Pulmonary artery endothelial cell (primary cell): Measurements from ENCODE around the gene ADGRL3. TPM values are rescaled to one million over a fixed set of nuclear protein-coding genes. Genes with fewer than 3 reads are reported as not detected.
"Not testable (repeated sequence)": the region's sequence is repeated elsewhere in the genome, so short reads cannot be mapped to it uniquely, and the experiment has no call there.

Source experiments
- DNase-seq: peaks from one replicate; pipeline ENCODE4 v3.0.0-alpha.2; 2011; ENCODE audit warnings: low read depth, low spot score
- total RNA-seq: library from RNA; depleted of rRNA; stranded (reverse); fragments of >200 nt; gene quantifications from 2 replicates; pipeline ENCODE4 v1.2.3, GENCODE V29; 2014

The ADGRL3 gene
- total RNA-seq, 1 donor from 2014 or later: not detected

GRCh38 chr4:61342061-61342460, 141.9 kb downstream of the ADGRL3 start:
- no peak for DNase-seq

GRCh38 chr4:61350932-61351331, 150.8 kb downstream of the ADGRL3 start:
- no peak for DNase-seq

- DNase-seq: no peak
These were observed 156.6 kb downstream of the ADGRL3 start for GRCh38 chr4:61356696-61357095.

GRCh38 chr4:61359301-61359700, 159.2 kb downstream of the ADGRL3 start:
- DNase-seq: no peak

GRCh38 chr4:61372817-61373216, 172.7 kb downstream of the ADGRL3 start:
- not testable (repeated sequence) for DNase-seq

GRCh38 chr4:61373901-61374440, 173.8 kb downstream of the ADGRL3 start:
- DNase-seq: no peak

- DNase-seq: no peak
These were observed 174.3 kb downstream of the ADGRL3 start for GRCh38 chr4:61374447-61374891.

- no peak for DNase-seq
These were observed 175.2 kb downstream of the ADGRL3 start for GRCh38 chr4:61375301-61375700.

- DNase-seq: no peak
These were observed 176.2 kb downstream of the ADGRL3 start for GRCh38 chr4:61376301-61376700.

- DNase-seq: no peak
These were observed 179.3 kb downstream of the ADGRL3 start for GRCh38 chr4:61379406-61379805.

GRCh38 chr4:61380865-61381264, 180.7 kb downstream of the ADGRL3 start:
- no peak for DNase-seq

- DNase-seq: no peak
These were observed 185.1 kb downstream of the ADGRL3 start for GRCh38 chr4:61385256-61385655.

GRCh38 chr4:61387372-61387771, 187.2 kb downstream of the ADGRL3 start:
- DNase-seq: not testable (repeated sequence)

- no peak for DNase-seq
These were observed 189.5 kb downstream of the ADGRL3 start for GRCh38 chr4:61389640-61390039.

- DNase-seq: no peak
These were observed 195.6 kb downstream of the ADGRL3 start for GRCh38 chr4:61395754-61396153.

- DNase-seq: no peak
These were observed 197.0 kb downstream of the ADGRL3 start for GRCh38 chr4:61397174-61397573.

GRCh38 chr4:61400439-61401038, 200.4 kb downstream of the ADGRL3 start:
- DNase-seq: no peak

- no peak for DNase-seq
These were observed 201.6 kb downstream of the ADGRL3 start for GRCh38 chr4:61401771-61402170.

GRCh38 chr4:61405307-61405706, 205.2 kb downstream of the ADGRL3 start:
- no peak for DNase-seq

- DNase-seq: no peak
These were observed 206.6 kb downstream of the ADGRL3 start for GRCh38 chr4:61406677-61407076.

GRCh38 chr4:61407642-61408618, 207.8 kb downstream of the ADGRL3 start:
- DNase-seq: no peak

- DNase-seq: no peak
These were observed 208.7 kb downstream of the ADGRL3 start for GRCh38 chr4:61408861-61409260.
